Inferior parietal cortex (tissue), 1 donor: Measurements from ENCODE around the gene SRGN.
"Not testable (repeated sequence)": the region's sequence is repeated elsewhere in the genome, so short reads cannot be mapped to it uniquely, and the experiment has no call there.

Experiments
- DNase-seq: peaks from one replicate; pipeline ENCODE4 v3.0.0-alpha.2; 2016; ENCODE audit errors: extremely low spot score

The SRGN gene

GRCh38 chr10:69087590-69088470 lies at the start of gene SRGN:
TSS of gene SRGN (plus strand) at chr10:69088103. CDS start at chr10:69088158, 55 bp downstream.
- DNase-seq = peak; percentile 53

- not testable (repeated sequence) for DNase-seq
Observed at GRCh38 chr10:69040904-69041303, 47.0 kb upstream of the SRGN start.

GRCh38 chr10:69042417-69042816 lies 45.5 kb upstream of the SRGN start:
- DNase-seq = no peak

- DNase-seq = no peak
Observed at GRCh38 chr10:69042838-69043237, 45.1 kb upstream of the SRGN start.

- no peak for DNase-seq
Observed at GRCh38 chr10:69043931-69044531, 43.9 kb upstream of the SRGN start.

GRCh38 chr10:69044546-69044945 lies 43.4 kb upstream of the SRGN start:
- DNase-seq = no peak

- DNase-seq = no peak
Observed at GRCh38 chr10:69045441-69046300, 42.2 kb upstream of the SRGN start.

GRCh38 chr10:69047111-69047832 lies 40.6 kb upstream of the SRGN start:
- DNase-seq = no peak

- DNase-seq = no peak
Observed at GRCh38 chr10:69048103-69048502, 39.8 kb upstream of the SRGN start.

GRCh38 chr10:69049566-69049961 lies 38.3 kb upstream of the SRGN start:
- DNase-seq = no peak

- no peak for DNase-seq
Observed at GRCh38 chr10:69051303-69051702, 36.6 kb upstream of the SRGN start.

- DNase-seq = no peak
Observed at GRCh38 chr10:69051710-69052487, 36.0 kb upstream of the SRGN start.

- no peak for DNase-seq
Observed at GRCh38 chr10:69052736-69053135, 35.2 kb upstream of the SRGN start.

- no peak for DNase-seq
Observed at GRCh38 chr10:69055241-69055640, 32.7 kb upstream of the SRGN start.

GRCh38 chr10:69056129-69056528 lies 31.8 kb upstream of the SRGN start:
- DNase-seq = no peak

- no peak for DNase-seq
Observed at GRCh38 chr10:69056536-69057260, 31.2 kb upstream of the SRGN start.

- DNase-seq = no peak
Observed at GRCh38 chr10:69057261-69057950, 30.5 kb upstream of the SRGN start.

GRCh38 chr10:69057951-69058297 lies 30.0 kb upstream of the SRGN start:
- no peak for DNase-seq

- DNase-seq = no peak
Observed at GRCh38 chr10:69060127-69060798, 27.6 kb upstream of the SRGN start.
